Measurements from ENCODE around the gene PPP2R3B. TPM values are rescaled to one million over a fixed set of nuclear protein-coding genes. Genes with fewer than 3 reads are reported as not detected.

PPP2R3B gene
- total RNA-seq, 1 donor from 2014 or later = 15.4 TPM

- Mint-ChIP-seq H3K27me3 (peaks cover 29% of the 10 kb centered on the region), H3K27ac (no peak overlapping the region), H3K4me1 (peaks cover 31% of the 10 kb centered on the region), H3K4me3 (no peak overlapping the region), H3K9me3 (no peaks in the 10 kb centered on the region), H3K36me3 (ENCODE audit: low read depth) (peaks cover 2% of the 10 kb centered on the region)
- ATAC-seq (ENCODE audit: low read depth) (no peak), DNase-seq (no peak)
- CTCF ChIA-PET = no interaction called here
- POLR2A ChIA-PET = no interaction called here
- intact Hi-C loops (cut with micrococcal nuclease) = no loop called here
- TF ChIP-seq CTCF (IDR thresholded peaks at IDR 0.05) = no peak
Observed at GRCh38 chrX:370244-370962, 16.3 kb downstream of the PPP2R3B start.

GRCh38 chrX:369563-370101 lies 17.1 kb downstream of the PPP2R3B start:
- Mint-ChIP-seq H3K27ac (no peak overlapping the region), H3K9me3 (no peaks in the 10 kb centered on the region), H3K4me1 (peaks cover 24% of the 10 kb centered on the region), H3K36me3 (ENCODE audit: low read depth) (peaks cover 2% of the 10 kb centered on the region), H3K4me3 (no peak overlapping the region), H3K27me3 (peaks cover 21% of the 10 kb centered on the region)
- DNase-seq (no peak), ATAC-seq (ENCODE audit: low read depth) (no peak)
- POLR2A ChIA-PET = no interaction called here
- CTCF ChIA-PET = no interaction called here
- no peak for TF ChIP-seq CTCF (IDR thresholded peaks at IDR 0.05)
- intact Hi-C loops (cut with micrococcal nuclease) = no loop called here

- Mint-ChIP-seq H3K9me3 (no peaks in the 10 kb centered on the region), H3K27me3 (peaks cover 16% of the 10 kb centered on the region), H3K4me1 (peaks cover 18% of the 10 kb centered on the region), H3K4me3 (no peak overlapping the region), H3K36me3 (ENCODE audit: low read depth) (peaks cover 2% of the 10 kb centered on the region), H3K27ac (no peak overlapping the region)
- TF ChIP-seq CTCF (IDR thresholded peaks at IDR 0.05) = no peak
- DNase-seq (no peak), ATAC-seq (ENCODE audit: low read depth) (no peak)
- intact Hi-C loops (cut with micrococcal nuclease) = no loop called here
- ChIA-PET CTCF (no interaction called here), POLR2A (no interaction called here)
Observed at GRCh38 chrX:368811-369562, 17.7 kb downstream of the PPP2R3B start.

- no peak overlapping the region for H3K4me3 Mint-ChIP-seq
- ChIA-PET POLR2A (no interaction called here), CTCF (no interaction called here)
- peaks cover 11% of the 10 kb centered on the region for H3K27me3 Mint-ChIP-seq
- ATAC-seq (ENCODE audit: low read depth) (no peak), DNase-seq (no peak)
- peaks cover 13% of the 10 kb centered on the region for H3K4me1 Mint-ChIP-seq
- no peak for TF ChIP-seq CTCF (IDR thresholded peaks at IDR 0.05)
- peaks cover 4% of the 10 kb centered on the region for H3K36me3 Mint-ChIP-seq (ENCODE audit: low read depth)
- H3K9me3 Mint-ChIP-seq = no peaks in the 10 kb centered on the region
- intact Hi-C loops (cut with micrococcal nuclease) = no loop called here
- H3K27ac Mint-ChIP-seq = no peak overlapping the region
Observed at GRCh38 chrX:367866-368265, 18.8 kb downstream of the PPP2R3B start.

- DNase-seq = no peak
- Mint-ChIP-seq H3K36me3 (ENCODE audit: low read depth) (peaks cover 4% of the 10 kb centered on the region), H3K4me1 (peaks cover 13% of the 10 kb centered on the region), H3K9me3 (no peaks in the 10 kb centered on the region), H3K27me3 (peaks cover 7% of the 10 kb centered on the region), H3K4me3 (no peak overlapping the region), H3K27ac (no peak overlapping the region)
- CTCF ChIA-PET = no interaction called here
- no peak for ATAC-seq (ENCODE audit: low read depth)
- POLR2A ChIA-PET = no interaction called here
- intact Hi-C loops (cut with micrococcal nuclease) = no loop called here
- no peak for TF ChIP-seq CTCF (IDR thresholded peaks at IDR 0.05)
Observed at GRCh38 chrX:367349-367748, 19.4 kb downstream of the PPP2R3B start.

Measured in activated B cell treated with CpG ODN at 0.5 μM for 24 hours (primary cell).